GM21526 (cell line): Measurements from ENCODE around the gene PAK1.

Experiments used
- ATAC-seq: cut with Tn5 transposase; IDR thresholded peaks from one replicate; pipeline ENCODE4 v1.9.1; 2021; ENCODE audit warnings: moderate library complexity; ENCODE audit not compliant: unreplicated experiment, low FRiP score

Gene PAK1

GRCh38 chr11:77475206-77475605 is 1.3 kb upstream of the PAK1 start:
- no peak for ATAC-seq

DNA sequence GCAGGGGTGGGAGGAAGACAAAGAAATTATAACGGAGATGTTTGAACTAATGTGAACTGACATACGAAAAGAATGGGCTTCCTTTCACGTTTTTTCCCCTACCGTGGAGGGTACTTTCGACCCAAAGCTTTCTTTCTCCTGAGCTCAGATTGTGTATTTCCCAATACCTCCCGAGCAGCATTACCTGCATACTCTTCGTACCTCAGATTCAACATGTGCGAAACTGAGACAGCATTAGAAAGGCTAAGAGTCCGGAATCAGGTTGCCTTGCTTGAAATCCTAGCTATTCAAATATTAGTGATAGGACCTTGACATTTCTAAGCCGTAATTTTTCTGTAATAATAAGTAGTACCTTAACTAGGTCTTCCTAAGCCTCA is 778 bp upstream of the PAK1 start:
- ATAC-seq, result no peak

GRCh38 chr11:77472991-77473800 is 698 bp downstream of the PAK1 start:
- ATAC-seq, result peak; percentile 36

- no peak for ATAC-seq
Measured at GRCh38 chr11:77471558-77472193, 2.2 kb downstream of the PAK1 start.

DNA sequence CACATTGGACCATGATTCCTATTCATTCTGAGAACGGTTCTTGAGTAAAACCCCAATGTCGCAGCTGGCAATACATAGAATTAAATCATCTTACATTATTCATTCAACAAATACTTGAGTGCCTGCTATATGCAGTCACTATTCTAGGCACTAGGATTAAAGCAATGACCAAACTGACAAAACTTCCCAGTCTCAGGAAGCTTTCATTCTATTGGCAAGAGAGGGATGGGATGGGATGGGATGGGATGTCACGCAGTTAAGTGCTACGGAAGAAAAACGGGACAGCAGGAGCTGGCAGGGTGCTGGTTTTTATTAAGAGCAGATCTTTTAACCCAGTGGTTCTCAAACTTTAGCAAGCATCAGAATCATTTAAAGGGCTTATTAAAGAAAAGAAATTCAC is 2.9 kb downstream of the PAK1 start:
- no peak for ATAC-seq

- no peak for ATAC-seq
Measured at GRCh38 chr11:77470504-77470903, 3.4 kb downstream of the PAK1 start.

- no peak for ATAC-seq
Measured at GRCh38 chr11:77468527-77468926, 5.4 kb downstream of the PAK1 start.

- no peak for ATAC-seq
Measured at GRCh38 chr11:77467993-77468392, 5.9 kb downstream of the PAK1 start.

DNA sequence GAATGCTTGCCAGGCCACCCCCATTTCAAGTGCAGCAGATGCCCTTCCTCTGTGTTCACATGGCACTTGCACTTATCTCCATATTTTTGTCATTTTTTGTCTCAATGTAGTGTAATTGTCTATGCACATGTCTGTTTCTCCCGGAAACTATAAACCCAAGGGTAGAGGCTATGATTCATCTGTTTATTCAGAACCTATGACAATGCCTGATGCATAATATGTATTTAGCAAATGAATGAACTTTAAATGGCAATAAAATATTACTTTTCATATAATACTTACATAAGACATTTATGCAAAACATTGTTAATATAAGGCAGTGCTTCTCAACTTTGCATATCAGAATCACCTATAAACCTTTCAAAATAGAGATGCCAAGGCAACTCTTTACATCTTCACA is 6.7 kb downstream of the PAK1 start:
- no peak for ATAC-seq

- ATAC-seq, result peak; percentile 16
Measured at GRCh38 chr11:77457340-77457739, 16.6 kb downstream of the PAK1 start.

DNA sequence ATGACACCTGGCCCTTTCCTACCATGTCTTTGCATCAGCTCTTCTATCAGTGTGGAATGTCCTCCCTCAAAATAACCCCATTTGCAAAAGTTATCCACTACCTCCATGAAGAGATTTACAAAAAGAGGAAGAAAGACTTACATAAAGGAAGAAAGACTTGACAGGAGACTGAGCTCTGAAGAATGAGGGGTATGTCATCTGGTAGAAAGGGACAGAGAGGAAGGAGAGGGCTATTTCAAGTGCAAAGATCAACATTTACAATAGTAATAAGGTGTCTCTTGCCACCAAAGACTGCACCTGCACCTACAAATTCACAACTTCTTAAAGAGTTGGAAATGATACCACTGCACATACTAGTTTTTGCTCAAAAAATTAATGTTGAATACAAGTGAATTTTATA is 18.2 kb downstream of the PAK1 start:
- ATAC-seq, result no peak

- ATAC-seq, result no peak
Measured at GRCh38 chr11:77454867-77455655, 18.8 kb downstream of the PAK1 start.

- ATAC-seq, result no peak
Measured at GRCh38 chr11:77450227-77450626, 23.7 kb downstream of the PAK1 start.

DNA sequence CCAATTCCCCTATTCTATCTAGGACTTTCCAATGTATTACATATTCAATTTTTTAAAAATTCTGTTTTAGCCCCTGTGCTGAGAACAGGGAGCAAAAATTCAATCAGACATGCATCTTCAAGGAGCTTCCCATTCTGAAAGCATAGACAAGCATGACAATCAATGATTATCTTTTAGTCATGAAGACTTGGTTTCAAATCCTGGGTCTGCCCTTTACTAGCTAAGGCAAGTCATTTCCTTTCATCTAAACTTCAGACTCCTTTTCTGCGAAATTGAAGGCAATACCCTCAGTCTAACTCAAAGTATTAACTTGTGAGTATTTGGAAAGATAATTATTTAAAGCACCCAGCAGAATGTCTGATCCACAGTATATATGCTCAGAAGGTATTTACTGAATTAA is 24.1 kb downstream of the PAK1 start:
- ATAC-seq, result no peak

DNA sequence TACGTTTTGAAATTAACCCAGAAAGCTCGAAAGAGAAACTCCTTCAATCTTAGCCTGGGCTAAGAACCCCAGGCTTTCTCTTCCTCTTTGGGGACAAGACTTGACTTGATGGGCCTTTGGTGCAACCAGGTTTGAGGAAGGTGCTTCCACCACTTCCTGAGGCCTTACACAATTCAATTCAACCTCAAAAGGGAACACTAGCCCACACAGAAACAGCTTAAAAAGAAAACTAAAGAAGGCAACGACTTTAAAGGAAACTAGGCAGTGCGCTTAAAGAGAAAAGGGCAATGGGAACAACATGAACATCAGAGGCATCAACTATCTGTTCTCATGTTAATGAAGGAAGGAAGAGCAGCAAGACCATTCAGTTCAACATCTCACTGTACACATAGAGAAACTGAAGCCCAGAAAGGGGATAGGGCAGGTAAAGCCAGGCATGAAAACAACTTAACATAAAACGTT is 24.8 kb downstream of the PAK1 start:
- peak; percentile 54 for ATAC-seq

DNA sequence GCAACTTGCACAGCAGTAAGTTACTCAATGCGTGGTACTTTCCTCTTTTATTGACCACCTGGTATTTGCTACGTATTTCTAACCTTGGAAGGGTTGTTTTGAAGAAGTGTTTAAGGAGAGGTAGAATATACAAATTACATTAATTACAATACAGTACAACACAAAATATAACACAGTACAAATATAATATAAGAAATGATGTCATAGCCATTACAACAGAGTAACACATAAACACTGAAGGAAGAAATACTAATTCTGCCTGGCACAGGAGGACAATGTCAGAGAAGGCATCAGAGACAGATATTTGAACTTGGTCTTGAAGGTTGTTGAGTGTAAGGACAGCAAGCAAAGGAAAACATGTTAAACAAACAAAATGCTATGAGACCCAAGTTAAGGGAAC is 25.6 kb downstream of the PAK1 start:
- ATAC-seq, result no peak

- no peak for ATAC-seq
Measured at GRCh38 chr11:77446911-77447629, 26.8 kb downstream of the PAK1 start.

- ATAC-seq, result no peak
Measured at GRCh38 chr11:77444261-77444660, 29.6 kb downstream of the PAK1 start.

DNA sequence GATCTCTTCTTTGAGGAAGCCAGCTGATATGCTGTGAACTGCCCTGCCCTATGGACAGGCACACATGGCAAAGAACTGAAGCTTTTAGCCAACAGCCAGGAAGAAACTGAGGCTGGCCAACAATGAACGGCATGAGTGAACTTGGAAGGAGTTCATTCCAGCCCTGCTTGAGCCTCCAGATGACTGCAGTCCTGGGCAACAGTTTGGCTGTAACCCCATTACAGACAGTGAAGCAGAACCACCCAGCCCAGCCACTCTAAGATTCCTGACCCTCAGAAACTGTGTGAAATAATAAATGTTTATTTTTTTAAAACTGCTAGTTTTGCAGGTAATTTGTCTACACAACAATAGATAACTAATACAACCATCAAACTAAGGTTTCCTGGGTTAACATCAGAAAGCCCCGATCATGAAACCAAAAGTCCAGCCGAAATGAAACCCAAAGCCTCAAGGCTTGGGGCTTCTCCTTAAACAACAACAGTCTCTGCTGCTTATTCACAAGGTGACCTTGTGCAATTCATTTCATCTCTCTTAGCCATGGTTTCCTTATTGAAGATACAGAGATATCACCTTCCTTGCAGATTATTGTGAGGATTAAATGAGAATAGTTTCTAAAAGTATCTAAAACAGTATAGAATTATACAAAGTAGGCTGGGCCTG is 31.4 kb downstream of the PAK1 start:
- no peak for ATAC-seq

- ATAC-seq, result no peak
Measured at GRCh38 chr11:77441426-77441825, 32.5 kb downstream of the PAK1 start.
